ENCODE data around the gene HS2ST1.
"Not testable (repeated sequence)": the region's sequence is repeated elsewhere in the genome, so short reads cannot be mapped to it uniquely, and the experiment has no call there.

The HS2ST1 gene

DNA sequence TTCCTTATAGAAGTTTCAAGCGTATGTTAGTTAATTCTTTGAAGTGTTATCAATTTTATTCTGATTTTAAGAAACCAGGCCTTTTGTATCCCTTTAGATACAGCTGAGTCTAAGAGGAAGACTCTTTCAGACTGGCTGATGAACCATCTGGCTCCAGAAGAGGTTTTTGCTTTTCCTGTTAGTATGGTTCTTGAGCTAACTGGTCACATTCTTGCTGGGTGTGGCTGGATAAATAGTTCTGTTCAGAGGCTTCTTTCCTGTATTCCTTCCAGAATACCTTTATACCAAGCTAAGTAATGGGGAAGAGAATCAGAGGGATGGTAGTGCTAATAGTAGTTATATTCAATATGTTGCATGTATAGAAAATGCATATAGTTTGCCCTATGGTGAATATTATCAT, 12.4 kb downstream of the HS2ST1 start:
- no peak for DNase-seq

DNA sequence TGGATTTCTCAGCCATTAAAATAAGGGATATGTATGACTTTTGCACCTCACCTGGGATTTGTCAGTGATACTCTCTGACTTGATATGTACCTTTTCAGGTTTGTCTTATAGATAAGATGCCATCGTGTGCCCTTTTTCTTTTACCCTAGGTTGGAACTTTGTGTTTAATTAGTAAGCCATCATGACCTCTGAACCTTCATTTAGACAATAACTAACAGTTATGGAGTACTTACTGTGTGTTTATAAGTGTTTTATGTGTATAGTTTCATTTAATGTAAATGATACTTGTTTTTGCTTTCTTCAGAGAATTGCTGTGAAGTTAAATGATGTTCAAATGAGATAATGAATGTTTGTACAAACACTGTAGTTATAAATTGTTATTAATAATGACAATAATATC, 14.4 kb downstream of the HS2ST1 start:
- no peak for DNase-seq

DNA sequence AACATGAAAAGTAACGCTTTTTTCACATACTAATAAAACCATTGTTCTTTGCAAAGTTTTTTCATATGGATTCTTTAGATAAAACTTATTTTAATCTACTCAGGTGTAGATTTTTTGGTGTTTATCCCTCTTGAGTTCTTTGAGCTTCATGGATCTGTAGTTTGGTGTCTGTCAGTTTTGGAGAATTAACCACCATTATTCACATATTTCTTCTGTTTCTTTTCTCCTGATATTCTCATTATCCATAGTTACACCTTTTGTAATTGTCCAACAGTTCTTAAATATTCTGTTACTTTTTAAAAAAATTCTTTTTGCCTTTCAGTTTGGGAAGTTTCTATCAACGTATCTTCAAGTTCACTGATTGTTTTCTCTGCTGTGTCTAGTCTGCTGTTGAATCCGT, 18.6 kb downstream of the HS2ST1 start:
- DNase-seq: no peak

DNA sequence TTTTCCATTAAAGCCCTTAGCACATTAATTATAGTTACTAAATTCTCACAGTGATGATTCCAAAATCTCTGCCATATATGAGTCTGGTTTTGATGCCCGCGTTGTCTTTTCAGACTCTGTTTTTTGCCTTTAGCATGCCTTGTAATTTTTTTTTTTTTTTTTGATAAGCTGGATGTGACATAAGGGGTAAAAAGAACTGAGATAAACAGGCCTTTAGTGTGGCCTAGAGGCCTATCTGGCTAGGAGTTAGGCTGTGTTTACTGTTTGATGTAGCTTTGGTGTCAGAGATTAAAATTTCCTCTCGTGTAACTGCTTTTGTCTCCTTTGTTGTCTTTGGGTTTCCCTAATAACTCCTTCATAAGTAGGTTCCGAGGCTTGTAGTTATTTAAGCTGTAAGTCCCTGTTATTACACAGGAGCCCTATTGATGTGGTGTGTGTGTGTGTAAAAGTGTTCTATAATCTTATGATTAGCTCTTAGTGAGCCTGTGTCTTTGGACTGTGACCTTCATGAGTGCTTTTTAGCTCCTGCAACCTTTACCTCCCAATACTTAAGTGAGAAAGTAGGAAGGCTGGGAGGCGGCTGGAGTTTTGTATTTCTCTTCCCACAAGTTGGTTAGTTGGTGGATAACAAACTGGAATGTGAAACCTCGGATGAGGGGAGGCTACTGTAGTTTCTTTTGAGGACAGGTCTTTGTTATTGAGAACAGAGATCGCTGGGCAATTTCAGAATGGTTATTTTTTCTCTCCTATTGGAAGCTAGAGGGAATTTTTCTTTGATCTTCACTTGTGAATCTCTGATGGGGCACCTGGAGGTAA, 19.3 kb downstream of the HS2ST1 start:
- DNase-seq: peak; percentile 14

DNA sequence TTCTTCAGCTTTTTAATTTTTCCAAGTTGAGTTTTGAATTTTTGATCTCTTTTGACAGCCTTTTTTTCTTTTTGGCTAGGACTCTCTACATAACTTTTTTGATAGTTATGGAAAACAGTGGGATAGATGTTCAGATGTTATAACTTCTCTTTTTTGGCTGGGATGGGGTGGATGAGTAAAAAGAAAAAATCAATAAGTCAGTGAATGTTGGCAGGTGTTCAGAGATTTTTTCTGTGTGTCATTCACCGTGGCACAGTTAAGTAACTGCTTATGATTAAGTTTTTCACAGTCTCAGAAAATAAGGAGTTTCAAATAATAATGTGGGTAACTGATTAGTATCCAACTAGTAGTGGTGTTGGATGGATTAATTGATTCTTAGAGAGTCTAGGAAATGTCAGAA, 24.0 kb downstream of the HS2ST1 start:
- no peak for DNase-seq

DNA sequence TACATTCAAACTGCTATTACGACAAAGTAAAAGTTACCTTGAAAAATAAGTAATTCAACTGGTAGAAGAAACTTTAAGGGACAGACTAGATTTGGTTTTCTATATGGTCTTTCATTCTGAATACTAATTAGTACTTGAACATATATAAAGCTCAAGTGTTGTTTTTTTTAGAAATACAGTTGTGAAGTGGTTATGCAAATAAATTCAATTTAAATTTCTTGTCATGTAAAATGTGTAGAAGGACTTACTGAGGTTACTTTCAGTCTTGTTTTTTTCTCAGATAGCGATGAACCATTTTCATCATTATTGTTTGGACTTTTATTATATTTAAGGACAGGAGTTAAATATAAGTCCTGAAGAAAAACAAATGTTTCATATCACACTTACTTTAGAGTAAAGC, 24.4 kb downstream of the HS2ST1 start:
- no peak for DNase-seq

DNA sequence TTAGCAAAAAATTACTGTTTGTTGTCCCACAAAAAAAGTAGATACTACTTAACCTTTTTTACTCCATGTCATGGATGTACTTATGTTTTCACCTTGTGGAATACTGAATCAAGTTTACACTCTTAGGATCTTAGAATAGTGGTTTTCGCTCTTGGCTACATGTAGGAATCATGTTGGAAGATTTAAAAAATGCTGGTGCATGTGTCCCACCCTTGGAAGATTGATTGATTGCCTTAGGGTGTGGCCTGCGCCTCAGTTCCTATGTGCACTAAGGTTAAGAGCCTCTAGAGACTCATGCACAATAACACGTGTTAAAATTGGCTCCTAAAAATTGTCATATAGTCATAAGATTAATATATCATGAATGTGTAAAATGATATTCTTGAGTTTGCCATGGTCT, 25.0 kb downstream of the HS2ST1 start:
- DNase-seq: no peak

DNA sequence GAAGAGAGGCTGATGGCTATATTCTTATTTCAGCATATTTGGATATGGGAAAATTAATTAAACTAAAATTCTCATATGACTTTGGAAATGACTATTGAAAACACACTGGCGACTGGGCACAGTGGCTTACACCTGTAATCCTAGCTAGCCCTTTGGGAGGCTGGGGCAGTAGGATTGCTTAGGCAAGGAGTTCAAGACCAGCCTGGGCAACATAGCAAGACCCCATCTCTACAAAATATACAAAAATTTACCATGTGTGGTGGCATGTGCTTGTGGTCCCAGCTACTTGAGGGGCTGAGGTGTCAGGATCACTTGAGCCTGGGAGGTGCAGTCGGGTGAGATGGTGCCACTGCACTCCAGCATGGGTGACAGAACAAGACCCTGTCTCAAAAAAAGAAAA, 26.2 kb downstream of the HS2ST1 start:
- no peak for DNase-seq

DNA sequence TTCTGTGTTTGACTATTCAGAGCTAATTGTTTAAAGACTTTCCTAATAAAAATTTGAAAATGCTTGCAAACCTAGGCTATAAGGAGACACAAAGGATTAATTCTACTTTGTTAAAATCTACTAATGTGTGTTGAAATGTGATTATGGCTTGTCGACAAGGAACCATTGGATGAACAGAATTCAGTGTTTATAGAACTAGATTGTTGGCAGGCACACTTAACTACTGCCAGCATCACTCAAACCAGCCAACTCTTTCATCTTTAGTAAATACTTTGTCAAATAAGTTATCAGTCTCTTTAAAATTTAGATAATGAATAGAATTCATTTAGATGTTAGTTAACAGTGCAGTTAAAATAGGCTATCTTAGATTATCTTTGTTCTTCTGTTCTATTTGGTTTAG, 27.6 kb downstream of the HS2ST1 start:
- no peak for DNase-seq

DNA sequence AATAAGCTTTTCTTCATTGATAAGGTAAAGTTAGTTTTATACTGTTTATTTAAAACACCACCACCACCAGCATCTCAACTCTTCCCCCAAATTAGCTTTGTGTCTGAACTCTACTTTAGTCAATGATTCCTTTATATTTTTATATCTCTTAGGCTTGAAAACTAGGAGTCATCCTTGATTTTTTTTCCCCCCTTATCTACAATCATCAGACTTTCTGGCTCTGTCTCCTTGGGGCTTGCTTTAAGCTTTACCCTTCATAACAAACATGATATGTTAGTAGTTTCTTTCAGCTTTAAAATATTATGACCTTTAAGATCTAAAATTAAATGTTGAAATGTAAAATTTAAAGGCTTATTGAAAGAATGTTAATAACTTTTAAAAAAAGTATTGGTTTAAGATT, 28.3 kb downstream of the HS2ST1 start:
- DNase-seq: no peak

DNA sequence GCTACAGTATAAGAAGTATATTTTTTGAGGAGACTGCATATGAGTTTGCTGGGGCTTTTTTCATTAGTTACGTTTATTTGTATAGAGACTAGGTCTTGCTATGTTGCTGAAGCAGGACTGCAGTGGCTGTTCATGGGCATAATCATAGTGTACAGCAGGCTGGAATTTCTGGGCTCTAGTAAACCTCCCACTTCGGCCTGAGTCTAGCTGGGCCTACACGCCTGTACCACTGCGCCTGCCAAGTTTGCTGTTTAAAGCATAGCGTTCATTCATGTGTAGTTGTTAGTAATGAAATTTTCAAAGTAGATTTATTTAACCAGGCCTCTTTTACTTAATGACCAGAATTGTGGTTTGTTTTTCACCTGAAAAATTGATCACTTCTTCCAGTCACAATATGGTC, 33.8 kb downstream of the HS2ST1 start:
- no peak for DNase-seq

DNA sequence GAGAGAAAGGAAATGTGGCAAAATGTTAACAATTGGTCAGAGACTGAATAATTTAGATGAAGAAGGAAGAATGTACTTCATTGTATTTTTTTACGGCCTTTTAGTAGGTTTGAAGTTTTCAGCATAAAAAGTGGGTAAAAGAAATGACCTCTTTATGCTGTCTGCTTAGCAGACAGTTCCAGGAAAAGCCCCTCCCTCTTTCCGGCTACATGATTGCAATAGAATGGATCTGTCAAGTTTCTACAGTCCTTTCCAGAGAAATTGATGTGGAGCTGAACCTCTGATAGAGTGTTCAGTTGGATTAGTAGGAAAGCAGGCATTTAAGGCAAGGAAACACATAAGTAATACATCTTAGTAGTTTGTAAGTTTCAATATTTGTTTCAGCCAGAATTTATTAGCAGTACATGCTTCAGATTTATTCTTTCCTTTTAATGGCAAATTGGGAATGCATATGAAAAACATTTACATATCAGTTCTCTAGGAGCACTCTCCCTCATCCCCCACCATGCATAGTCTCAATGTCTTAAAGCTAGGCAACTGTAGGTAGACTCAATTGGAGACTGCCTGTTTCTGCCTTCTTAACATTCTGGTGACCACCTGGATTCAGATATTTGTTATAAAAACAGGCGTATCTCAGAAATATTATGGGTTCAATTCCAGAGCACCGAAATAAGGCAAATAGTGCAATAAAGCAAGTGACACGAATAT, 36.4 kb downstream of the HS2ST1 start:
- peak; percentile 44 for DNase-seq

DNA sequence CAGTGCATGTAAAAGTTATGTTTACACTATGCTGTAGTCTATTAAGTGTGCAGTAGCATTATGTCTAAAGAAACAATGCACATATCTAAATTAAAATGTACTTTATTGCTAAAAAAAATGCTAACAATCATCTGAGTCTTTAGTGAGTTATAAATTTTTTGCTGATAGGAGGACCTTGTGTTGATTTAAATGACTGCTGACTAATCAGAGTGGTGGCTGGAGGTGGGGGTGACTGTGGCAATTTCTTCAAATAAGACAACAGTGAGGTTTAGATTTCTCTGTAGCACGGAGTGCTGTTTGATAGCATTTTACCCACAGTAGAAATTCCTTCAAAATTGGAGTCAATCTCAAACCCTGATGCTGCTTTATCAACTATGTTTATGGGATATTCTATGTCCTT, 37.0 kb downstream of the HS2ST1 start:
- no peak for DNase-seq

DNA sequence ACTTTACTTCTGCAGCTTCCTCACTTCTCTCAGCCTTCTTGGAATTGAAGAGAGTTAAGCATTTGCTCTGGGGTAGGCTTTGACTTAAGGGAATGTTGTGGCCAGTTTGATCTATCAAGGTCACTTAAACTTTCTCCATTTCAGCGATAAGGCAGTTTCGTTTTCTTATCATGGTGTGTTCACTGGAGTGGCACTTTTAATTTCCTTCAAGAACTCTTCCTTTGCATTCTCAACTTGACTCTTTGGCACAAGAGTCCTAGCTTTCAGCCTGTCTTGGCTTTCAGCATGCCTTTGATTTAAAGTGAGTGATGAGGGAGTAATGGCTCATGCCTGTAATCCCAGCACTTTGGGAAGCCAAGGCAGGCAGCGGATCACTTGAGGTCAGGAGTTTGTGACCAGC, 38.7 kb downstream of the HS2ST1 start:
- DNase-seq: no peak

DNA sequence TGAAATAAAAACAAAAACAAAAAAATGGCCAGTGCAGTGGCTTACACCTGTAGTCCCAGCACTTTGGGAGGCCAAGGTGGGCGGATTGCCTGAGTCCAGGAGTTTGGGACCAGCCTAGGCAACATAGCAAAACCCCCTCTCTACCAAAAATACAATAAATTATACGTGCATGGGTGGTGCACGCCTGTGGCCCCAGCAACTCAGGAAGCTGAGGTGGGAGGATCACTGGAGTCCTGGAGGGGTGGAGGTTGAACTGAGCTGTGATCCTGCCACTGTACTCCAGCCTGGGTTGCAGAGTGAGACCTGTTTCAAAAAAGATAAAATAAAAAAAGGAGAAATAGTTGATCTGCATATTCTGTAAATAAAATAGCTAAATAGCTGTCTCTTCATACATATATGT, 41.2 kb downstream of the HS2ST1 start:
- DNase-seq: no peak

DNA sequence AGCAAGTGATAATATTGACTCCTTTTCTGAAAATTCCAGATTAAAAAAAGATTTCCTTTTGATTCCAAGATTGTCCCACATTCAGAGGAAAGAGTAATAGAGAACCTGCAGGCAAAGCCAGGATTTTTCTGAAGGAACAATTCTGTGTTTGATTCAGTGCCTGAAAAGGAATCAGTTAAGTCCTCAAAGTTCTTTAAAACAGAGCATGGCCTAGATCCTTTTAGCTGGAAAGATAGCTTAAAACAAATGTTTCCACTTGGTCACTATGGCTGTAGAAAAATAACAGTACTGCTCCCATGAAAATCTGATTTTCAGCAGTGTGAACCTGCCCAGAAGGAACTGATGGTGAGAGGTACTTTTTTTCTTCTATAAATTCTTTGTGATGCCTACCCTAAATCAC, 41.8 kb downstream of the HS2ST1 start:
- no peak for DNase-seq

DNA sequence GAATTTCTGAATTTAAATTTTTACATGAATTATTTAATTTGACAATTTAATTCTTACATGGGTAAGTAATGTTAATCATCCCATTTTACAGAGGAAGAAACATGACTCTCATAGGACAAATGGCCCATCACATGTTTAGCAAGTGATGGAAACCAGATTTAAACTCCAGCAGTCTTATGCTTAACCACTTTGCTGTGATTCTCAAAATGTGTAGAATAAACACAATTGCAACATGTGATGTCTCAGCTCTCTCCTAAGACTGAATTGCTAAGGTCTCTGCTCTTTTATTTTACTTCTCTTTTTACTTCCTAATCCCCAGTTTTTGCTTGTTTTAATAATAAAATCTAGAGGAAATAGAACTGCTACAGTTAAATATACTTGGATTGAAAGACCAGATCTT, 42.8 kb downstream of the HS2ST1 start:
- DNase-seq: no peak

DNA sequence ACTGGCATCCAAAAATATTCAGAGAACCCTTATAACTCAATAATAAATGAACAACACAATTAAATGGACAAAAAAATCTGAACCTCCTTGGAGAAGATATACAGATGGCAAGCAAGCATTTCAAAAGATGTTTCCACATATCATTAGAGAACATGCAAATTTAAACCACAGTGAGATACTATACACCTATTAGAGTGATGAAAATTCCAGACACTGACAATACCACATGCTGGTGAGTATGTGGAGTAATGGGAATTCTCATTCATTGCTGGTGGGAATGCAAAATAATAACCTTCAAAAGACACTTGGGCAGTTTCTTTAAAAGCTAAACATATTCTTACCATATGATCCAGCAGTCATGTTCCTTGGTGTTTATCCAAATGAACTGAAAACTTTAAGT, 46.1 kb downstream of the HS2ST1 start:
- no peak for DNase-seq

DNA sequence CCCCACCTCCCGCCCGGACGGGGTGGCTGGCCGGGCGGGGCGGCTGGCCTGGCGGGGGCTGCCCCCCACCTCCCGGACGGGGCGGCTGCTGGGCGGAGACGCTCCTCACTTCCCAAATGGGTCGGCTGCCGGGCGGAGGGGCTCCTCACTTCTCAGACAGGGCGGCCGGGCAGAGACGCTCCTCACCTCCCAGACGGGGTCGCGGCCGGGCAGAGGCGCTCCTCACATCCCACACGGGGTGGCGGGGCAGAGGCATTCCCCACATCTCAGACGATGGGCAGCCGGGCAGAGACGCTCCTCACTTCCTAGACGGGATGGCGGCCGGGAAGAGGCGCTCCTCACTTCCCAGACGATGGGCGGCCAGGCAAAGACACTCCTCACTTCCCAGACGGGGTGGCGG, 49.4 kb downstream of the HS2ST1 start:
- not testable (repeated sequence) for DNase-seq

DNA sequence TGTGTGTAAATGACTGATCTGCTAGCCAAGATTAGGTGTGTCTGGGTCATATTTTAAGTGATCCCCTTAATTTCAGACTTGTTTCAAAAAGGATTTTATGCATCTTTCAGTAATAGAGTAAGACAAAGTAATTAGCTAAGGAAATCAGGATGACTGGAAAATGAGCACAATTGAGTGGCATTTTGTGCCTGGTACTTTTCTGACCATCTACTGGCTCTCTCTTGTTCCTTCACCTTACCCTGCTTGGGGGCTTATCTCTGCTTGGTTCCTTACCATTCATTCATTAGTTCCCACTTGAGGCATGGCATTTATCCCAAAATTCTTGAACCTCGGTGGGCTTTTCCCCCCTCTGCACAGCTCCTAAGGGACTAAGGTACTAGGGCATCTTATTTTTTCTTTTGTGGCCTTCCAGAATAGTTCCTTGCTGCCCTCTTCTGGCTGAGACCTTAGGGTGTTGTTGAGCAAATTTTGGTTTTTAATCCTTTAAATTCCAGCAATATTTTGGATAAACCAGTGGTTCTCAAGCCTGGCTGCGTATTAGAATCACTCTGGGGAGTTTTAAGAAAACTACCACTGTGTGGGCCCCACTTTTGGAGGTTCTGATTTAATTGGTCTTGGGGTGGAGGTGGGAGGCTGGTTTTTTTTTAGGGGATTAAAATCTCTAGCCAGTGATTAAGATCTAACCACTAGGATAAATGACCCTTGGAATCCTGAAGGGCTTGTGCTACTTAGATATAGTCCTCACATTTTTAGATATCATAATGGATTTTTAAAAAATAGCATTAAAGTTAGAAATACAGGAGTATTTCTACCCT, 50.8 kb downstream of the HS2ST1 start:
- peak; percentile 19 for DNase-seq

DNA sequence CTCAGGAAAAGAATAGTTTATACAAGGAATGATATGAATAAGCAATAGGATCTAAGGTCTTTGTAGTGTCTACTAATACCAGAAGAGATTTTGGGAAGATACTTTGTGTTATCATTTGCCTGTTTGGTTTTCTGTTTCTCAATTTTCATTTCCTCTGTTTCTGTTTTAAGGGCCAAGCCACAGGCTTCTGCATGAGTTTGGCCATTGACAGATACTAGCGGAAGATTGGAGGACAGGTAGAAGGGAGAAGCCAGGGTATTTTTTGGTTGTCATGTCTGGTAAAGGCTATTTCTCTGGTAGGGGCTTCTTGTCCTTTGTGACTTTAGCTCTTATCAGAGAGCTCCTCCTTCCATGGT, 51.4 kb downstream of the HS2ST1 start:
- no peak for DNase-seq

DNA sequence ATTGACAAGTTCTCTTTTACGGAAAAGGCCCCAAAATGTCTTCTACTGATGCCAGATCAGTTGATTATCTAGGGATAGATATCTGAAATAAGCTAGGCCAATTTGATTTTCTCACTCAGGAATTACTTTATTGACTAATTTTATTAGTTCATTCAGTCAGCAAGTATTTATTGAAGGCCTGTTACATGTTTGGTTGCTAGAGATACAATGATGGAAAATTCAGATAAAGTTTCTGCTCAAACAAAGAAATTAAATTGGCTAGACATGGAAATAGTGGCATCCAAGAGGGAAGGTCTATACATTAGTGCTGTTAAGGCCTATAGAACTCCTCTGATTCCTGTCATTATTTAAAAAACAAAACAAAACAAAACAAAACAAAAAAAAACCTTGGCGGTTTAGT, 56.5 kb downstream of the HS2ST1 start:
- no peak for DNase-seq

DNA sequence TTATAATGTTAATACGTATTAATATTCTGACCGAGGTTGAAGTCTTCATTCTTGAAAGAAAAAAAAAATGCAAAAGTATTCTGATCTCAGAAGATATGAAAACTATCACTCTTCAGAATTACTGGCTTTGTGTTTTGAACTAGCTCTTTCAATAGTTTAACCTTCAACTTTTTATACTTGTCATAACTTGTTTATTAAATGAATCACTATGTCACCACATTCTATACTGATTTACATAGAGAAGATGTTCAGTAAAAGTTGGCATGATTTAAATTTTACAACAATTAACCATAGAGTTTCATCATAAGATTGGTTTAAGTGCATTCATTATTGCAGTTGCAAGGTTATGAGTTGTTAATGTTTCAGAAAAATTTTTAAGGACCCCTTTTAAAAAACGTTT, 57.3 kb downstream of the HS2ST1 start:
- DNase-seq: no peak

DNA sequence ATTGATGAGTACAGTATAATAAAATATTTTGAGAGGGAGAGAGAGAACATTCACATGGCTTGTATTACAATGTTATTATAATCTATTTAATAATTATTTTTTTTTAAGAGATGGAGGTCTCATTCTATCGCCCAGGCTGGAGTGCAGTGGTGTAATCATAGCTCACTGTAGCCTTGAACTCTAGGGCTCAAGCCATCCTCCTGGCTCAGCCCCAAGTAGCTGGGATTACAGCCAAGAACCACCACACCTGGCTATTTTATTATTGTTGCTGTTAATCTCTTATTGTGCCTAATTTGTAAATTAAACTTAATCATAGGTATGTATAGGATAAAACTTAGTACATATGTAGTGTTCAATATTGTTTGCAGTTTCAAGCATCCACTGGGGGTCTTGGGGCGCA, 57.8 kb downstream of the HS2ST1 start:
- DNase-seq: no peak

Measured in eye (tissue), 1 donor.